AG20443 (cell line): ENCODE results near the gene TMEM248.
"Not testable (repeated sequence)": the region's sequence is repeated elsewhere in the genome, so short reads cannot be mapped to it uniquely, and the experiment has no call there.

ENCODE experiments used
- DNase-seq: peaks from one replicate; pipeline ENCODE4 v3.0.0; 2012; ENCODE audit warnings: low spot score, mixed read lengths

TMEM248 gene

GRCh38 chr7:66910789-66911188 lies 10.2 kb upstream of the TMEM248 start:
- DNase-seq, result no peak

- DNase-seq, result not testable (repeated sequence)
Measured at GRCh38 chr7:66911191-66911590, 9.8 kb upstream of the TMEM248 start.

- no peak for DNase-seq
Measured at GRCh38 chr7:66912195-66912594, 8.8 kb upstream of the TMEM248 start.

GRCh38 chr7:66913118-66914037 lies 7.6 kb upstream of the TMEM248 start:
- no peak for DNase-seq

- DNase-seq, result not testable (repeated sequence)
Measured at GRCh38 chr7:66917904-66918303, 3.1 kb upstream of the TMEM248 start.

- DNase-seq, result no peak
Measured at GRCh38 chr7:66919304-66919703, 1.7 kb upstream of the TMEM248 start.

- DNase-seq, result no peak
Measured at GRCh38 chr7:66919704-66920103, 1.3 kb upstream of the TMEM248 start.

- no peak for DNase-seq
Measured at GRCh38 chr7:66920256-66920655, 769 bp upstream of the TMEM248 start.

GRCh38 chr7:66921396-66921917 lies 432 bp downstream of the TMEM248 start:
- DNase-seq, result peak; percentile 76

GRCh38 chr7:66921918-66922486 lies 977 bp downstream of the TMEM248 start:
- no peak for DNase-seq

GRCh38 chr7:66925255-66925654 lies 4.2 kb downstream of the TMEM248 start:
- no peak for DNase-seq

- no peak for DNase-seq
Measured at GRCh38 chr7:66927348-66927948, 6.4 kb downstream of the TMEM248 start.

GRCh38 chr7:66928388-66928787 lies 7.4 kb downstream of the TMEM248 start:
- no peak for DNase-seq

GRCh38 chr7:66929165-66929564 lies 8.1 kb downstream of the TMEM248 start:
- DNase-seq, result no peak

GRCh38 chr7:66929935-66930334 lies 8.9 kb downstream of the TMEM248 start:
- DNase-seq, result no peak

GRCh38 chr7:66930341-66930740 lies 9.3 kb downstream of the TMEM248 start:
- no peak for DNase-seq

- DNase-seq, result no peak
Measured at GRCh38 chr7:66933469-66933868, 12.4 kb downstream of the TMEM248 start.

- no peak for DNase-seq
Measured at GRCh38 chr7:66937940-66938339, 16.9 kb downstream of the TMEM248 start.

- DNase-seq, result no peak
Measured at GRCh38 chr7:66939325-66939724, 18.3 kb downstream of the TMEM248 start.

- no peak for DNase-seq
Measured at GRCh38 chr7:66946545-66946944, 25.5 kb downstream of the TMEM248 start.

- no peak for DNase-seq
Measured at GRCh38 chr7:66948480-66949109, 27.6 kb downstream of the TMEM248 start.

GRCh38 chr7:66950311-66950710 lies 29.3 kb downstream of the TMEM248 start:
- DNase-seq, result no peak
